ENCODE results near the gene SMARCC1.
A peak's percentile ranks its signal among the peaks of the same experiment; 100 is the strongest.

SMARCC1 gene

GRCh38 chr3:47580481-47580880 is 201.2 kb downstream of the SMARCC1 start:
- H3K27ac ChIP-seq: no peak overlapping the region
- H3K36me3 ChIP-seq: peaks cover 10 to 21% (median 14%) of the 10 kb centered on the region in 11 experiments
- TF ChIP-seq Cebpa-rat (IDR thresholded peaks at IDR 0.05): no peak
- no peak overlapping the region for H3K4me2 ChIP-seq
- peaks cover 67 to 83% (median 74%) of the 10 kb centered on the region in 11 experiments for H3K27me3 ChIP-seq
- no peak overlapping the region for H3K4me3 ChIP-seq
- peaks cover 0 to 84% (median 57%) of the 10 kb centered on the region in 11 experiments; a peak in 18 of 22 replicates for H4K20me1 ChIP-seq
- no peaks in the 10 kb centered on the region for H3K9me3 ChIP-seq (replicated peaks in 1 of 11)
- H3K4me1 ChIP-seq: peaks cover 7 to 15% (median 8%) of the 10 kb centered on the region in 10 experiments; a peak in 17 of 20 replicates
- no peak overlapping the region for H3K9ac ChIP-seq

GRCh38 chr3:47579875-47580274 is 201.8 kb downstream of the SMARCC1 start:
- Histone ChIP-seq H4K20me1 (peaks cover 0 to 78% (median 57%) of the 10 kb centered on the region in 11 experiments; a peak in 18 of 22 replicates), H3K27me3 (peaks cover 67 to 83% (median 75%) of the 10 kb centered on the region in 11 experiments), H3K4me1 (peaks cover 7 to 15% (median 8%) of the 10 kb centered on the region in 10 experiments; a peak in 17 of 20 replicates), H3K9me3 (replicated peaks in 1 of 11) (no peaks in the 10 kb centered on the region), H3K27ac (no peak overlapping the region), H3K4me3 (no peak overlapping the region), H3K4me2 (no peak overlapping the region), H3K36me3 (peaks cover 4 to 15% (median 8%) of the 10 kb centered on the region in 11 experiments; a peak in 20 of 22 replicates), H3K9ac (no peak overlapping the region)
- TF ChIP-seq Cebpa-rat (IDR thresholded peaks at IDR 0.05): no peak

GRCh38 chr3:47578691-47579632 is 202.7 kb downstream of the SMARCC1 start, which contains the start of gene CSPG5:
TSS of gene CSPG5 (minus strand) at chr3:47578865. CDS start at chr3:47578693, 172 bp downstream.
- peaks cover 0 to 68% (median 52%) of the 10 kb centered on the region in 11 experiments; a peak in 18 of 22 replicates for H4K20me1 ChIP-seq
- H3K27ac ChIP-seq: no peak within 1 kb of the TSS
- peaks cover 0 to 6% (median 0%) of the 10 kb centered on the region in 11 experiments; a peak in 4 of 22 replicates for H3K36me3 ChIP-seq
- peak within 1 kb of the TSS; percentile 90 to 100 (median 99) for H3K4me2 ChIP-seq
- peaks cover 67 to 81% (median 75%) of the 10 kb centered on the region in 11 experiments for H3K27me3 ChIP-seq
- no peaks in the 10 kb centered on the region for H3K9me3 ChIP-seq (replicated peaks in 1 of 11)
- H3K4me3 ChIP-seq: peak within 1 kb of the TSS; percentile 71 to 82 (median 74)
- TF ChIP-seq Cebpa-rat (IDR thresholded peaks at IDR 0.05): no peak
- H3K4me1 ChIP-seq: peaks cover 7 to 15% (median 8%) of the 10 kb centered on the region in 10 experiments; a peak in 17 of 20 replicates
- peak within 1 kb of the TSS; percentile 35 to 76 (median 62); a peak in 19 of 22 replicates for H3K9ac ChIP-seq

GRCh38 chr3:47578119-47578632 is 203.5 kb downstream of the SMARCC1 start:
- Histone ChIP-seq H3K4me1 (peaks cover 7 to 15% (median 8%) of the 10 kb centered on the region in 10 experiments; a peak in 17 of 20 replicates), H3K27ac (no peak overlapping the region), H3K9ac (peak overlapping the region; percentile 35 to 76 (median 62); a peak in 19 of 22 replicates), H3K27me3 (peaks cover 65 to 78% (median 72%) of the 10 kb centered on the region in 11 experiments), H3K36me3 (no peaks in the 10 kb centered on the region; a peak in 1 of 22 replicates), H4K20me1 (peaks cover 0 to 61% (median 44%) of the 10 kb centered on the region in 11 experiments; a peak in 18 of 22 replicates), H3K4me3 (peak overlapping the region; percentile 71 to 82 (median 74)), H3K4me2 (peak overlapping the region; percentile 90 to 100 (median 99)), H3K9me3 (replicated peaks in 1 of 11) (no peaks in the 10 kb centered on the region)
- no peak for TF ChIP-seq Cebpa-rat (IDR thresholded peaks at IDR 0.05)

- peak overlapping the region; percentile 90 to 100 (median 99) for H3K4me2 ChIP-seq
- H3K4me1 ChIP-seq: peaks cover 7 to 15% (median 8%) of the 10 kb centered on the region in 10 experiments; a peak in 17 of 20 replicates
- H4K20me1 ChIP-seq: peaks cover 0 to 55% (median 39%) of the 10 kb centered on the region in 11 experiments; a peak in 18 of 22 replicates
- no peaks in the 10 kb centered on the region for H3K36me3 ChIP-seq
- peak overlapping the region; percentile 71 to 82 (median 74) for H3K4me3 ChIP-seq
- no peak for TF ChIP-seq Cebpa-rat (IDR thresholded peaks at IDR 0.05)
- no peaks in the 10 kb centered on the region for H3K9me3 ChIP-seq (replicated peaks in 1 of 11)
- H3K27me3 ChIP-seq: peaks cover 64 to 73% (median 68%) of the 10 kb centered on the region in 11 experiments
- peak overlapping the region in 4 of 11 experiments; percentile 7 to 60 (median 32); a peak in 5 of 22 replicates for H3K9ac ChIP-seq
- H3K27ac ChIP-seq: no peak overlapping the region
Observed at GRCh38 chr3:47577583-47578118, 204.0 kb downstream of the SMARCC1 start.

GRCh38 chr3:47573190-47574172 is 208.2 kb downstream of the SMARCC1 start:
- H3K36me3 ChIP-seq: no peaks in the 10 kb centered on the region
- H4K20me1 ChIP-seq: peaks cover 0 to 14% (median 4%) of the 10 kb centered on the region in 11 experiments; a peak in 8 of 22 replicates
- peaks cover 23 to 32% (median 26%) of the 10 kb centered on the region in 11 experiments for H3K27me3 ChIP-seq
- peaks cover 0 to 9% (median 7%) of the 10 kb centered on the region in 10 experiments; a peak in 15 of 20 replicates for H3K4me1 ChIP-seq
- TF ChIP-seq Cebpa-rat (IDR thresholded peaks at IDR 0.05): no peak
- no peak overlapping the region for H3K4me3 ChIP-seq
- no peaks in the 10 kb centered on the region for H3K9me3 ChIP-seq (replicated peaks in 1 of 11)
- no peak overlapping the region for H3K9ac ChIP-seq
- no peak overlapping the region for H3K27ac ChIP-seq
- H3K4me2 ChIP-seq: no peak overlapping the region

GRCh38 chr3:47571391-47572175 is 210.1 kb downstream of the SMARCC1 start:
- no peaks in the 10 kb centered on the region for H3K36me3 ChIP-seq
- no peaks in the 10 kb centered on the region for H3K9me3 ChIP-seq (replicated peaks in 1 of 11)
- peaks cover 0 to 1% (median 0%) of the 10 kb centered on the region in 11 experiments; a peak in 2 of 22 replicates for H4K20me1 ChIP-seq
- no peak overlapping the region for H3K9ac ChIP-seq
- no peaks in the 10 kb centered on the region; a peak in 1 of 20 replicates for H3K4me1 ChIP-seq
- H3K27ac ChIP-seq: no peak overlapping the region
- H3K4me2 ChIP-seq: no peak overlapping the region
- no peak for TF ChIP-seq Cebpa-rat (IDR thresholded peaks at IDR 0.05)
- H3K4me3 ChIP-seq: no peak overlapping the region
- peaks cover 4 to 13% (median 7%) of the 10 kb centered on the region in 11 experiments for H3K27me3 ChIP-seq
